ENCODE data around the gene LRRC28.

The LRRC28 gene

DNA sequence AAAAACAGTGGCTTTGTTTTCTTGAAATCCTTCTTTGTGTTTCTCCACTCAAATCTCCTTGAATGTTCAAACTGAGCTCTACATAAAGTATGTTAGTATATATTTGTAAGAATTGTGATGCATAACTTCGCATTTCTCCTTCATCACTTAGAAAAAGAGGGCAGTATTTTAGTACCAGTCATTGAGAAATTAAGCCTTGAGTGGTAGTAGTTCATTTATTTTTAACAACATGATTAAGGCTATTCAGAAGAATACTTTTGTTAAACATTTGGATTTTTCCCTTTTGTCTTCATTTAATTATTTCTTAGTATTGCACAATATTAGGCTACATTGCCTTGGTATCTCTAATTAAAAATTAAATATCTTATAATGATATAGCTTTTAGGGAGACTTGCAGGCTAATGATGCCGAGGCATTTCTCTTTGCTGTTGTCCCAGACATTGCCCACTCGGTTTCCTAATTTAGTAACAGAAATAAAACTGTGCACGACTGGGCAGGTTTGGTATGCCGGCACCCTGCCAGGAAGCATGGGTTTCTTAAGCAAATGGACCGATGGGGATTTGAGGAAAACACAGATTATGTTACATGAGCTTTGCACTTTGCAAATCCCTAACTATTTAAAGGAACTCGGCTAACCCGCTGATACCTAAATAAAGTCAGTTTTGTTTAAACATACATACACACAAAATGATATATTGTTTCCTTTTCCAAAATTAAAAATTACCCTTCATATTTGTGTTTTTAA is 54.7 kb downstream of the LRRC28 start:
- DNase-seq (ENCODE audit: extremely low read depth in 1 of 2, low read depth in 1 of 2), result no peak

DNA sequence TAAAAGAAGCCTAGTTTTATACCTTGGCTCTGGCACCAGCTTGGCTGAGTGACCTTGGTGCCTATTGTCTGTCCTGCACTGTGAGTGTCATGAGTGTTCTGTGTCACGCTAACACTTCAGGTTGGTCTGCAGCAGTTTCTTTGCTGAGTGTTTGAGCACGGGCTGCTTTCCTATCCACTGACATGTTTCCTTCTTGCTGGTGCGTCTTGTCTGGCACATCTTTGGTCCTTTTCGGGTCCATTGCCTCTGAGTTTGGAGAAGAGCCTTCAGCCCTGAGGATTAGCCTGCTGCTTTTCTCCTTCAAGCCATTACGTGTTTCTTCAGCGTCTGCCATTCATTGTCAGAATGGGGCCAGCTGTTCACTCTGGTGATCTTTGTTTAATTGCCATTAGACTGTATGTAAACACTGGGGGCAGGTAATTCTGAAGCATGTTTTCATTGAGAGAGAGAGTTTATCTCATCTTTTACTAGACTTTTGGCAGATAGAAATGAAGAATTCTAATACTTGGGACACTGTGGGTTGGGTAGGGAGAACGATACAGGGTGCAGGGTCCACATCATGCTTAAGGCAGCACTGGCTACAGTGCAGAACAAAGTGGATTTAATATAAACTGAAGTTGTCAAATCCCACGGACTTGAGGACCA is 55.5 kb downstream of the LRRC28 start:
- no peak for DNase-seq (ENCODE audit: extremely low read depth in 1 of 2, low read depth in 1 of 2)

DNA sequence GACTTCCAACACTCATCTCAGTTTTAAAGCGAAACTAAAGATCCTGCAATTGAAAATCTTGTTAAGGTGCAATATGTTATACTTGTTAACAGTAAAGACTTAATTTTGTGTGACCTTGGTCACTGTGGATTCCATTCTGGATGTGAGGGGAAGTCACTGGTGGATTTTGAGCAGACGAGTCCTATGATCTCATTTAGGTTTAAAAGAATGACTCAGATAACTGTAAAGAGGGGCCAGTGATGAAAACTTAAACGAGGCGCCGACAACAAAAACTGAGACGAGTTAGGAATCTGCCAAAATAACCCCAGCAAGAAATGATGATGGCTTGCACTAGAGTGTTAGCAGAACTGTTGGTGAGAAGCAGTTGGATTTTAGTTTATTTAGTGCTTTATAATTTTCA is 56.5 kb downstream of the LRRC28 start:
- no peak for DNase-seq (ENCODE audit: extremely low read depth in 1 of 2, low read depth in 1 of 2)

DNA sequence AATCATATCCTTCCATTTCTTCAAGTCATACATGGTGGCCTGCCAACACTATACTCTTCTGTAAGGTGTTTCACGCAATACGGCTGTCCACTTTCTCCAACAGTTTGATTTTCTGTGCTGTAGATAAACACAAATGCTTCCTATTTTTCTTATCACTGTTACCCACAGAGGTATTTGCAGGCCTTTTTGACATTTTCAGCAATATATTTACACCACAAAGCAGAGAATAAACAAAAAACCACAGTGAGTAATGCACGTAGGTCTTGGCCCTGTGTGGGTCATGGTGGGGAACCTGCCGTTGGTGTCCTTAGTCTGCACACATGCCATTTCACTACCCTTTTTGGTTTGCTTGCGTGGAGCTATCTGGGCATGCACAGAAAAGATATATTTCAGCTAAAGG is 59.5 kb downstream of the LRRC28 start:
- no peak for DNase-seq (ENCODE audit: extremely low read depth in 1 of 2, low read depth in 1 of 2)

DNA sequence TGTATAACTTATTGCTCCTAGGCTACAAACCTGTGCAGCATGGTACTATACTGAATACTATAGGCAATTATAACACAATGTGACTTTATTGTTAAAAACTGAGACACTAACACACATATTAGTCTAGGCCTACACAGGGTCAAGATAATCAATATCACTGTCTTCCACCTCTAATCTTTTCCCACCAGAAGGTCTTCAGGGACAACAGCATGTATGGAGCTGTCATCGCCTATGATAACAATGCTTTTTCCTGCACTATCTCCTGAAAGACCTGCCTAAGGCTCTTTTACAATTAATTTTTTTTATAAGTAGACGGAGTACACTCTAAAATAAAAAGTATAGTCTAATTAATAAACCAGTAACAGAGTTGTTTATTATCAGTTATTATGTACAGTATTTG is 60.9 kb downstream of the LRRC28 start:
- DNase-seq (ENCODE audit: extremely low read depth in 1 of 2, low read depth in 1 of 2), result no peak

DNA sequence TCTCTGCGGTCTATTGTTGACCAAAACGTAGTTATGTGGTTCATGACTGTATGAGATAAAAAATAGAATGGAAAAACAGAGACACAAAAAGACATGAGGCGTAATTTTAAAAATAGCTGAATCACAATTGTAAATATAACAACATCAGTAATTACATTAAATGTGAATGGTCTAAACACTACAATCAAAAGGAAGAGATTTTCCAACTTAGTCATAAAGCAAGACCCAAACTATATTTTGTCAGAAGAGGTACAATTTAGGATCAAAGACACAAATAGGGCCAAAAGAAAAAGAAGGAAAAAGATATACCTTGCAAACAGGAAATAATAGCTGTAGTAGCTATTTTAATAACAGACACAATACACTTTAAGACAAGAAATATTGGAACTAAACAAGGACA is 61.5 kb downstream of the LRRC28 start:
- no peak for DNase-seq (ENCODE audit: extremely low read depth in 1 of 2, low read depth in 1 of 2)

DNA sequence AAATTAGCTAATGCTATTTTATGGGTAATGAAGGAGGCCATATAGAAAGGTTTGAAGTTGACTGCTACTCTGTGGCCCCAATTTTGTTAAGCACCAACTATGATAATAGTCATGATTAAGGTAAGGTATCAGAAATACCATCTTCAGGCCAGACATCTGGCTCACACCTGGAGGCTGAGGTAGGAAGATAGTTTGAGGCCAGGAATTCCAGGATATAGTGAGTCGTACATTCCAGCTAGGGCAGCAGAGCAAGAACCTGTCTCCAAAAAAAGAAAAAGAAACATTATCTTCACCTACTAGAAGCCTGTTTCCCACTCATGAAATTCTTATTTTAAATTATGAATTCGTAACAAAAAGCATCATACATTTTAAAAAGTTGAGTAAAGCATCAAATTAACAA is 64.4 kb downstream of the LRRC28 start:
- no peak for DNase-seq (ENCODE audit: extremely low read depth in 1 of 2, low read depth in 1 of 2)

DNA sequence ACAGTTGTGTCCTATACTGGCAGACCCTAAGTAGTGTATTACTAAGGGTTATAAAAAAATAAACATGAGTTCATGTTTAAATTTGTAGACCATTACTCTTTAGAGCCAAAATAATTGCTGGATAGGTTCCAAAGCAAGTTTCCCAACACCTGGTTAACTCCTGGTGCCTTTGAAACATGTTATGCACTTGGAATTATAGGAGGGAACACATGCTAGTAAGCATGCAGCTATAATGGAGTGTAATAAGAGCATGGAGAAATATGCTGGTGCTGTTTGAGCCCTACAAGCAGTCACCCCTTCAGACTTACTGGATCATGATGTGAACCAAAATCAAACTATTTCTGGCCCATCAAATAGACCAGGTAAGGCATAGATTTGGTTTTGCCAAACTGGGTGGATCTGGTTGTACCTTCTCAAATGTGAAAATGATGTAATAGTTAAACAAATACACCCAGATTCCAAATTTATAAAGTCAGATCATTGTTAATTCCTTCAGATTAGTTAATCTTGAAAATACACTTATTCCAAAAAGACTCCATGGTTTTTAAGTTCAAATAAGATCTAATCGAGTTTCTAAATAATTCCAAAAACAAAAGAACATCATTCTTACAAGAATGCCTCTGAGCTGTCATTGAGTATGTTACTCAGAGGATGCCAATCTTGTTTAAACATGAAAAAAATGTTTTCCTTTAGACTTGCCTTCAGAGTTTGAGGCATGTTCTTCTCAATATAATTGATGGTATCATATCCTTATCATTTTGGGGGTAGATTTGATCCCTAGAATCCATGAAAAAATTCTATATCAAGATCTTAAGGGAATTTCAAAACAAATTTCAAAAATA is 69.3 kb downstream of the LRRC28 start:
- no peak for DNase-seq (ENCODE audit: extremely low read depth in 1 of 2, low read depth in 1 of 2)

DNA sequence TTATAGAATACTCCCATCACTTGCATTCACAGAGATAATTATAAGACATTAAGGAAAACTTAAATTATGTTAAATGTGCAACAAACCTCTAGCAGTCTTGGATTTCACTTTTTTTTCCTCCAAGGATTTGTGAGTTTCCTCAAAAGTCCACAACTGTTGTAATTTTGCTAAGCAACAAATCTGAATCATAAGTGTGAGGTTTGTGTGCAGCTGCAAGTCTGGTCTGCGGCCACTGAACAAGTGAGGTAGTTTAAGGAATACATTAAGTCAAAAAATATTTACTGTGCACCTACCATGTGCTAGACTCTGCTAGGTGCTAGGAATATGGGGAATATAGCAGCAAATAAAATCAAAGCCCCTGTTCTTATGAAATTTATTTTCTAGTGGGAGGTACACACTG is 70.2 kb downstream of the LRRC28 start:
- DNase-seq (ENCODE audit: extremely low read depth in 1 of 2, low read depth in 1 of 2), result no peak

DNA sequence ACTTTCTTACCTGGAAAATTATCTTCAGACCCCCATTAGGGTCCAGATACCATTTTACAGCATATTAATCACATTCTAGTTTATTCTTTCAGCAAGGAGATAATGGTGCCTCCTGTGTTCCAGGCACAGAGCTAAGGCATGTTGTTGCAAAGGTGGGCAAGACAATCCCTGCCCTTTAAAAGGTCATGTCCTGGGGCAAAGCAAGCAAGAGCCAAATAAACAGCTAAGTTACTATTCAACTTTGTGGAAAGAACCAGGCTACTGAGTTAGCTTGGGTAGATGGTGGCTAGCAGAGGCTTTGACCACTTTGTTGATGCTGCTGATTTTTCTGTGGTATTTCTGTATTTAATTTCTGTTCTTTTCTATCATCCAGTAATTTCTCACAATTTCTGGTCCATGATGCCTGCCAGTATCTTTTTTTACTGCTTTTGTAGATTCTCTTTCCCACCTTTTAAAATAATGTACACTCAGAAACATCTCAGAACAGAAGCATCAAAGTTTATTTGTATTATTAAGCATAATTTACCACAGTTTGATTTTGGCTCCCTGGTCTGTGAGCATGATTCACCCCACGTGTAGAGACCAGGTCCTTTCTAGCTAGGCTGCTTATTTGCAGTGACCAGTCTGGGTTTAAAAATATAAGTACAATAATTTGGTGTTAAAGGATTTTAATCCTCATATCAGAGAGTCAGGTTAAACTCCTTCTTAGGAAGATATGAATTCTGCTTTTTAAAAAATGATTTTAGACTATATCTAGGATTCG is 71.5 kb downstream of the LRRC28 start:
- DNase-seq (ENCODE audit: extremely low read depth in 1 of 2, low read depth in 1 of 2), result no peak

DNA sequence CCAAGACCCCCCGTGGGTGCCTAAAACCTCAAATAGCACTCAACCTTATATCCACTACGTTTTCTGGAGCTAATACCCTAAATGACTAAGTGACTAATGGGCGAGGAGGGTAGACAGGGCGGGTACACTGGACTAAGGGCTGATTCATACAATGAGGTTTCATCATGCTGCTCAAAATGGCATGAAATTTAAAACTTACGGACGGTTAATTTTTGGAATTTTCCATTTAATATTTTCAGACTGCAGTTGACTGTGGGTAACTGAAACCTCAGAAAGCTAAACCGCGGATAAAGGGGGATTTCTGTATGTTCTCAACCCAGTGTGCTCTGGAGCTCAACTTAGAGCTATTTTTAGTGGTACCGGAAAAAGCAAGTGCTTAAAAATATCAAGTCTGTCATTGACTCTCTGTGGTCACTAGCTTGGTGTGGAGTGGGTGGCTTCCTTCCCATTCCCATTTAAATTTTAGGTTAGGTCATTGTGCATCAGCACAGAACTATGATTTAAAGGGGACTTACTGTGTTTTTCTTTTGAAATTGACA is 72.9 kb downstream of the LRRC28 start:
- peak in 1 of 2 donors; percentile 4 for DNase-seq (ENCODE audit: extremely low read depth in 1 of 2, low read depth in 1 of 2)

DNA sequence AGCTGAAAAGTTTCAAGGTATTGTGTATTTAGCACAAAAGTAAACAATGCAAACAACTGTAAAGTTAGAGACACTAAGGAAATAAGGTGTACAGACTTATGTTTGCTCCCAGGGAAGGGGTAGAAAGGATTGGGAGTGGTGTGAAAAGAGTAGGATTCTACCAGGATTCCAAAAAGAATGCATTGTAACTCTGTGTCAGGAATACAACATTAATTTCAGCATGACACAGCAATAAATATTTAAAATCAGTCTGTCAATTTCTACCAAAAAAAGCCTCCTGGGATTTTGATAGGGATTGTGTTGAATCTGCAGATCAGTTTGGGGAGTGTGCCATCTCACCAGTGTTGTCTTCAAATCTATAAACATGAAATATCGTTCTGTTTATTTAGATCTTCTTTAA is 73.4 kb downstream of the LRRC28 start:
- no peak for DNase-seq (ENCODE audit: extremely low read depth in 1 of 2, low read depth in 1 of 2)

DNA sequence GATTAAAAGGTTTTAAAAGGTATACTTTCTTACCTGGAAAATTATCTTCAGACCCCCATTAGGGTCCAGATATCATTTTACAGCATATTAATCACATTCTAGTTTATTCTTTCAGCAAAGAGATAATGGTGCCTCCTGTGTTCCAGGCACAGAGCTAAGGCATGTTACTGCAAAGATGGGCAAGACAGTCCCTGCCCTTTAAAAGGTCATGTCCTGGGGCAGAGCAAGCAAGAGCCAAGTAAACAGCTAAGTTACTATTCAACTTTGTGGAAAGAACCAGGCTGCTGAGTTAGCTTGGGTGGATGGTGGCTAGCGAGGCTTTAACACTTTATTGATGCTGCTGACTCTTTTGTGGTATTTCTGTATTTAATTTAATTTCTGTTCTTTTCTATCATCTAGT is 75.0 kb downstream of the LRRC28 start:
- no peak for DNase-seq (ENCODE audit: extremely low read depth in 1 of 2, low read depth in 1 of 2)

DNA sequence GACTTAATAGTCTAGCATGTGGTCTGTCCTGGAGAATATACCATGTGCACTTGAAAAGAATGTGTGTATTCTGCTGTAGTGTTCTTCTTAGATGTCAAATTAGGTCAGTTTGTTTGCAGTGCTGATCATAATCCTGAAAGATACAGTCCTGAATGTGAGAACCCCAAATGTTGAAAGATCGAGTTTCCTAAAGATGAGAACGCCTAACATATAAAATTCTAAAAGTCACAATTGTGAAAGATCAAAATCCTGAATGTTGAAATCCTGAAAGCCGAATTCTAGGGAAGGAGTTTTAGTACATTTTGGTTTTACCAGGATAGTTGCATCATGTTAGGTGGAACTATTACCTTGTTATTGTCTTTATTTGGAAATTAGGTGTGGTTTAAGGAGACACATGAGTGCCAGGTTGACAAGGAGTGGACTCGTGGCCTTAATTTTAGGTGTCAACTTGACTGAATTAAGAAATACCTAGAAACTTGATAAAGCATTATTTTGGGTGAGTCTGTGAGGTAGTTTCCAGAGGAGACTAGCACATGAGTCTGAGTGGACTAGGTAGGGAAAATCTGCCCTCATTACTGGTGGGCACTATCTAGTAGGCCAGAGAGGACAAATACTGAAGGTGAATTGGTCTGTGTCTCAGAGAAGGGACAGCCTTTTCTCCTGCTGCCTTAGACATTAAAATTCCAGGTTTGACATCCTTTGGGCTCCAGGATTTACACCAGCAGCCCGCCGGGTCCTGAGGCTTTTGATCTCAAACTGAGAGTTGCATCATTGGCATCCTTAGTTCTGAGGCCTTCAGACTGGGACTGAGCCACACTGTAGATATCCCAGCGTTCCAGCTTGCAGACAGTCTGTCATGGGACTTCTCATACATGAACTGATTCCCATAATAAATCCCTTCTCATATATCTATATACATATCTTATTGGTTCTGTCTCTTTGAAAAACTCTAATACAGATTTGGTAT is 77.1 kb downstream of the LRRC28 start:
- DNase-seq (ENCODE audit: extremely low read depth in 1 of 2, low read depth in 1 of 2), result no peak

DNA sequence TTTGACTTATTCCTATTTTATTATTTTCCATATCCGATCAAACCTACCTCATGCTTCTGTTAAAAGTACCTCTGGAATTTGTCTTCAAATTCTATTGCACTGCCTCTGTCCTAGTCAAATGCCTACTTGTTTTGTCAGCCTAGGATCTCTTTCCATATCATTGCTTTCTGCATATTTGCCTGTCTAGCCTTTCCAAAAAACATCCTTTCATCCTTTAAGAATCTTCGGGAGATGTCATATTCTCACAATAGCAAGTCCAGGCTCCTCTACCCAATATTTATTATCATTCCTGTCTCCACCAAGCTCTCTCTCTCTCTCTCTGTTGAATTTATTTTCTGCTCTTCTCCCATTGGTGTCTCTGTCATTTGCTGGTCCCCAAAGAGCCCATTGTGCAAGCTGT is 80.1 kb downstream of the LRRC28 start:
- DNase-seq (ENCODE audit: extremely low read depth in 1 of 2, low read depth in 1 of 2), result no peak

DNA sequence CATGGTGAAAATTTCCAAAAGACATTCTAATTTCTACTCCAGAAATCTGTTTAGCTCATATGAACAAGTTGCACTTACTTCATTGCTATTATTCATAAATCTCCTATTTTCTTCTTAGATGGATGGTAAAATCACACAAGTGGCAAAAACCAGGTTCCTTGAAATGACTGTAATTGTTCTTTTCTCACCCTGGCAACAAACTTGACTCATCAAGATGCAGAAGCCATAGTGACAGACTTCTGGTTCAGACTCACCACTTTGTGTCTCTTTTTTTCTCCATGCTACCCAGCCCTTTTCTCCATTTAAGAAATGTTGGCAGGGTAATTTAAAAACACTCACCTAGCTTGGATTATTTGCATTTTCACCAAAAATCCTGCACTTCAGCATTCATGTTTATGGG is 82.1 kb downstream of the LRRC28 start:
- DNase-seq (ENCODE audit: extremely low read depth in 1 of 2, low read depth in 1 of 2), result no peak

DNA sequence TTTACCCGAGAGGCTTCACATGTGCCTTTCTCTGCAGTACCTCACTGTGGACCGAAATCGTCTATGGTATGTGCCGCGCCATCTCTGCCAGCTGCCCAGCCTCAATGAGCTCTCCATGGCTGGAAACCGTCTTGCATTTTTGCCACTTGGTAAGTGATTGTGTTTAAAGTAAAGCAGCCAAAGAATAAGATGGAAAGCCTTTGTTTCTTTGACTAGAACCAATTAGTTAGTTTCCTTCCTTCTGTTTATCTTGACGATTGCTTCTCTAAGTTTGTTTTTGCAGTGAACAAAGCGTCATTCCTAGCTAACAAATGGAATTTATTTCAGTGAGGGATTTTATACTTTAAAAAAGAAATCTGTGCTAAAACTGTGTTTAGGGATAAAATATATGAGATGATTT is 82.7 kb downstream of the LRRC28 start:
- DNase-seq (ENCODE audit: extremely low read depth in 1 of 2, low read depth in 1 of 2), result no peak

DNA sequence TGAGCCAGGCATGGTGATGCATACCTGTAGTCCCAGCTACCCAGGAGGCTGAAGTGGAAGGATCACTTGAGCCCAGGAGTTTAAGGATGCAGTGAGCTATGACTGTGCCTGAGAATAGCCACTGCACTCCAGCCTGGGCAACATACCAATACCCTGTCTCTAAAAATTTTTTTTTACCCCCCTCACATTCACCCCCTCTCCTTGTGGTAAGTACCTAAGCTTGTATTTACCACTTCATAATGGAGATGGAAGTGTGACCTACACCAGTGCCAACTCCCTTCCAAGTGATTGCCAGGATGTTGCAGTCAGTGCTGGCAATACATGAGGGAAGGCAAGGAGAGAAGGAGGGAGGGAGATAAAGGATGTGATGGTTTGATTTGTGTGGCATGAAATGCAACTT is 84.2 kb downstream of the LRRC28 start:
- no peak for DNase-seq (ENCODE audit: extremely low read depth in 1 of 2, low read depth in 1 of 2)

DNA sequence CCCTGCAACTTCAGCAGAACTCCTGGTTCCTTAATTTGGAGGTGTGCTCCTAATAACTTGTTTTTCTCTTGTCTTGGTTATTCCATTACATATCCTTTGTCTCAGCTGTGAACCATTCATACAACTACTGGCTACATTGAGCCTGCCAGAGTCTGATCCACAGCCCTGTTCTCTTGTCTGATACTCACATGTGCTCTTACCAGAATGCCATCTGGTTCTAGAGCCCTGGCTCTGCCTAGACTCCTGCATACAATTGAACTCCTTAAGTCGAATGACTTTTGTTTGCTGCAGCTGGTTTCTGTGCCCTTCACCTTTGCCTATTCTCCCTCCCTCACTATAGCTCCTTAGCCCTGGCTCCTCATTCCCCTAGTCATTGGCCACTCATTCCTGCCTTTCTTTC is 85.5 kb downstream of the LRRC28 start:
- DNase-seq (ENCODE audit: extremely low read depth in 1 of 2, low read depth in 1 of 2), result no peak

DNA sequence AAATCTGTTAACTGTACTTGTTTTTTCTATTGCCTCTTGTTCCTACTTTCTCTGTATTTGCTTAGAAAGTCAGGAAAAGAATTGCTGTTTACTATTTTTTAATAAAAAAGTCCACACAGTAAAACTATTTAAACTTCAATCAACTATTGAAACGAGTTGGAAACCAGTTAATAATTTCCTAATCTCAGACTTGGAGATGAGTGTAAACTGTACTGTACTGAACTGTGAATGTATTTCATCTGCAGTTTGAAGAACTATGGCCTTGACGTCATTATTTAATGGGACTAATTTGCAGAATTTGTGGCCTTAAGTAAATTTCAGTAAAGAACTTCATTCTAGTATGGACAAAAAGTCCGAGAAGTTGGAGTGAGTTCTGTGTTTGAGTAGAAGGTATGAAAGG is 89.1 kb downstream of the LRRC28 start:
- no peak for DNase-seq (ENCODE audit: extremely low read depth in 1 of 2, low read depth in 1 of 2)

Measured in stimulated activated CD8-positive, alpha-beta memory T cell treated with anti-CD3 and anti-CD28 coated beads, Interleukin-7, amount 100 ng/mL, for 48 hours (primary cell).